Neural crest cell (in vitro differentiated cells): ENCODE results near the gene PANK4. TPM values are rescaled to one million over a fixed set of nuclear protein-coding genes. Genes with fewer than 3 reads are reported as not detected.

Experiments
- DNase-seq: peaks from one replicate; pipeline ENCODE4 v3.0.0; 2021; ENCODE audit warnings: low read depth, mixed read lengths, low spot score
- H3K27ac Mint-ChIP-seq: one replicate; pipeline ENCODE4 v1.8.0; 2021; ENCODE audit warnings: mild to moderate bottlenecking, mixed read lengths; ENCODE audit not compliant: unreplicated experiment
- H3K27me3 Mint-ChIP-seq: 2 replicates; pipeline ENCODE4 v1.8.0; 2021; ENCODE audit warnings: low read depth, mild to moderate bottlenecking, mixed read lengths
- H3K36me3 Mint-ChIP-seq: 2 replicates; pipeline ENCODE4 v1.8.0; 2021; ENCODE audit warnings: low read depth, mild to moderate bottlenecking, mixed read lengths
- H3K4me1 Mint-ChIP-seq: 2 replicates; pipeline ENCODE4 v1.8.0; 2021; ENCODE audit warnings: mixed read lengths
- H3K4me3 Mint-ChIP-seq: one replicate; pipeline ENCODE4 v1.8.0; 2021; ENCODE audit warnings: mild to moderate bottlenecking, mixed read lengths
- H3K9me3 Mint-ChIP-seq: 2 replicates; pipeline ENCODE4 v1.8.0; 2021; ENCODE audit warnings: mixed read lengths
- CTCF ChIP-seq: fragments of 200-600 bp; sonication (generic); conservative IDR thresholded peaks from 2 replicates; pipeline ENCODE4 v1.5.0; 2021; ENCODE audit warnings: antibody characterized with exemption, mild to moderate bottlenecking
- total RNA-seq: library from RNA; stranded (reverse); gene quantifications from 2 replicates; pipeline ENCODE4 v1.2.1, GENCODE V29; 2021

Gene PANK4
- total RNA-seq, 1 donor from 2014 or later = 65.5 TPM

- H3K27me3 Mint-ChIP-seq = no peaks in the 10 kb centered on the region
- H3K27ac Mint-ChIP-seq = no peak overlapping the region
- no peak overlapping the region for H3K4me3 Mint-ChIP-seq
- no peak for TF ChIP-seq CTCF
- peaks cover 2% of the 10 kb centered on the region for H3K36me3 Mint-ChIP-seq
- no peaks in the 10 kb centered on the region for H3K9me3 Mint-ChIP-seq
- DNase-seq = no peak
- no peaks in the 10 kb centered on the region for H3K4me1 Mint-ChIP-seq
Observed at GRCh38 chr1:2510366-2511155, 15.8 kb downstream of the PANK4 start.

GRCh38 chr1:2509589-2509988, 16.8 kb downstream of the PANK4 start:
- Mint-ChIP-seq H3K36me3 (peaks cover 2% of the 10 kb centered on the region), H3K4me1 (no peaks in the 10 kb centered on the region), H3K9me3 (no peaks in the 10 kb centered on the region), H3K27me3 (no peaks in the 10 kb centered on the region), H3K27ac (no peak overlapping the region), H3K4me3 (no peak overlapping the region)
- no peak for DNase-seq
- no peak for TF ChIP-seq CTCF

- H3K4me1 Mint-ChIP-seq = no peaks in the 10 kb centered on the region
- H3K36me3 Mint-ChIP-seq = peaks cover 2% of the 10 kb centered on the region
- no peak overlapping the region for H3K4me3 Mint-ChIP-seq
- no peaks in the 10 kb centered on the region for H3K27me3 Mint-ChIP-seq
- no peak overlapping the region for H3K27ac Mint-ChIP-seq
- TF ChIP-seq CTCF = no peak
- no peak for DNase-seq
- no peaks in the 10 kb centered on the region for H3K9me3 Mint-ChIP-seq
Observed at GRCh38 chr1:2508751-2509150, 17.6 kb downstream of the PANK4 start.

- TF ChIP-seq CTCF = no peak
- H3K9me3 Mint-ChIP-seq = no peaks in the 10 kb centered on the region
- no peaks in the 10 kb centered on the region for H3K27me3 Mint-ChIP-seq
- peaks cover 2% of the 10 kb centered on the region for H3K36me3 Mint-ChIP-seq
- DNase-seq = no peak
- H3K4me1 Mint-ChIP-seq = no peaks in the 10 kb centered on the region
- no peak overlapping the region for H3K27ac Mint-ChIP-seq
- peak overlapping the region; percentile 54 for H3K4me3 Mint-ChIP-seq
Observed at GRCh38 chr1:2508180-2508579, 18.2 kb downstream of the PANK4 start.

- Mint-ChIP-seq H3K9me3 (no peaks in the 10 kb centered on the region), H3K27me3 (no peaks in the 10 kb centered on the region), H3K4me3 (no peak overlapping the region), H3K4me1 (no peaks in the 10 kb centered on the region), H3K27ac (no peak overlapping the region), H3K36me3 (peaks cover 2% of the 10 kb centered on the region)
- DNase-seq = no peak
- no peak for TF ChIP-seq CTCF
Observed at GRCh38 chr1:2507744-2508155, 18.6 kb downstream of the PANK4 start.
